Hematopoietic multipotent progenitor cell (in vitro differentiated cells): ENCODE results near the gene SLC13A2. TPM values are rescaled to one million over a fixed set of nuclear protein-coding genes. Genes with fewer than 3 reads are reported as not detected.
"Not testable (repeated sequence)": the region's sequence is repeated elsewhere in the genome, so short reads cannot be mapped to it uniquely, and the experiment has no call there.

ENCODE experiments used
- DNase-seq, 3 donors: peaks; one replicate each; pipeline ENCODE4 v3.0.0-alpha.2; 2011 to 2015; ENCODE audit warnings: low read depth in 2 of 3, low spot score in 2 of 3
- total RNA-seq: library from RNA; depleted of rRNA; stranded (reverse); fragments of >200 nt; gene quantifications from one replicate; pipeline ENCODE4 v1.2.3, GENCODE V29; 2012

SLC13A2 gene
- total RNA-seq, 1 donor, result not detected

DNA sequence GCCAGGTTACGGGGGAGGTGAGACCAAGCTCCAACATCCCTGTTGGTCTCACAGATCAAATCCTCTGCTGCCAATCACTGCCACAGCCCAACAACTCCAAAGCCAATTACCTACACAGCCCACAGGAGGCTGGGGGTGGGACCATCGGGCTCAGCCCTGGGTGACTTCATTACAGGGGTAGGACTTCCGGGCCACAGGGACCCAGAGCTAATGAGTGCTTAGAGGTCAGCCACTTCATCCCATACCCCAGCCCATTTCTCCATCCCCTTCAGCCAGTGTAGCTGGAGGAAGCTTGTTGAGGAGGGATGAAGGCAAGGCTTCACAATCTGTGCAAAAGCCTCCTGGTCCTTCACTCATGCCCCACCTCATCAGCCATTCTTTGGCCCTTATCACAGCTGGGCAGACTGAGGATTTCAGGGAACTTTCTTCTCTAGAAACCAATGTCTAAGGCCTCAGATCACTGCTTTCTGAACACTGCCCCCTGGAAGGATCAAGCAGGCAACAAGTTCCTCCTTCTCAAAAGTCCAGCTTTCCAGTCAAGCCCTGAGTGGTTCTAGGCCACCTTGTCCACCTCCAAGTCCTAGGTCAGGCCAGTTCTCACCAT is 38.5 kb downstream of the SLC13A2 start:
- no peak for DNase-seq

DNA sequence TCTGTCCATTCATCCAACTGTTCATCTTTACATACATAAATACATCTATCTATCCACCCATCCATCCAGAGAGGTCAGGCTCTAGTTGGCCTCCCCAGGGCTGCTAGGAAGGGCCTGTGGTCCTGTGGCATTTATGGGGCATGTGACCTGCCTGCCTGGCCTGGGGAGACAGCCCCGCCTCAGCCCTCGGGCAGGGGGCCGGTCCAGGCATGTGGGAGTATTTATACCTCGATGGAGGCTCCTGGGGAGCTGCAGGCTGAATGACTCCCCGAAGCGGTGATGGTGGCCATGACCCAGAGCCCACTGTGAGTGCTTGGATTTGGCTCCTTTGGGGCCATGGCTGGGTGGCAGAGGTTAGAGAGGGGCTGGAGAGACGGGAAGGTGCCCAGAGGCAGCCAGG is 40.0 kb downstream of the SLC13A2 start:
- DNase-seq, result no peak

DNA sequence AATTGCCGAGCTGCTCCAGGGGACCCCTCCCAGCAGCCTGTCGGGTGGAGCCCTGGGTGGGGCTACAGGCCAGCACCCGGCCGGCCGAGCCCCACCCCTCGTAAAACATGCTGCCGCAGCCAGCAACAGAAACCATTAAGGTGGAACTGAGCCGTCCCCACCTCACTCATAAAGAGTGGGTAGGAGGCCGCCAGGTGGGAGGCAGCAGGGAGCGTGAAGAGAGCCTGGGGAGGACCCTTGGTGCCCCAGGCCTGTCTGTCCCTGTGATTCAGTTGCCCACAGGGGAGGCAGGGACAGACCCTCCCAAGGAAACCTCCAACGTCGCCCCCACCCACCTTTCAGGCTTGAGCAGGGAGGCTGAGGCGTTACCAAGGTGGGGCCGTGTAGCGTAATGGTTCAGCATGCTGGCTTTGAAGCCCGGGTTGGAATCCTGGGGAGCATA is 41.1 kb downstream of the SLC13A2 start:
- DNase-seq, result no peak

DNA sequence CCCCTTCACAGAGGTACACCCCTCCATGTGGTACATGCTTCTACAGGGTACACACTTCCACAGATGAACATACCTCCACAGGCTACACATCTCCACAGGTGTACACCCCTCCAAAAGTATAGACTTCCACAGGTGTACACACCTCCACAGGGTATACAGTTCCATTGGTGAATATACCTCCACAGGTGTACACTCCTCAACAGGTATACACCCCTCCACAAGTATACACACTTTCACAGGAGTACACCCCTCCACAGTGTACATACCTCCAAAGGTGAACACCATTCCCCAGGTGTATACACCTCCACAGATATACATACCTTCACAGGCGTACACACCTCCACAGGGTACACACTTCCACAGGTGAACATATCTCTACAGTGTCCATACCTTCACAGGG is 42.1 kb downstream of the SLC13A2 start:
- no peak for DNase-seq

DNA sequence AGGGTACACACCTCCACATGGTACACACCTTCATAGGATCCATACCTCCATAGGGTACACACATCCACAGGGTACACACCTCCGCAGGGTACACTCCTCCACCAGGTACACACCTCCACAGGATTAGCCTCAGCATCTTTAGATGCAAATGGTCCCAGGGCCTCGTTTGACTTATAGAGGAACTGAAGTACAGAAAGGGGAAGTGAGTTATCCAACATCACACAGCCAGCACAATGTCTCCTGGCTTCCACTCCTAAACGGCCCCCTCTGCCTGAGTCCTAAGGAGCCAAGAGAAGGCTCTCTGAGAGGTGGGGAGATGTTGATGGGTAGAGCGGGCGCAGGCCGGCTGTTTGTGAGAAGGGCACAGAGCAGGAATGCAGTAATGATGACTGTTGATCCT is 44.7 kb downstream of the SLC13A2 start:
- peak in 2 of 3 donors; percentile 25 to 60 for DNase-seq

DNA sequence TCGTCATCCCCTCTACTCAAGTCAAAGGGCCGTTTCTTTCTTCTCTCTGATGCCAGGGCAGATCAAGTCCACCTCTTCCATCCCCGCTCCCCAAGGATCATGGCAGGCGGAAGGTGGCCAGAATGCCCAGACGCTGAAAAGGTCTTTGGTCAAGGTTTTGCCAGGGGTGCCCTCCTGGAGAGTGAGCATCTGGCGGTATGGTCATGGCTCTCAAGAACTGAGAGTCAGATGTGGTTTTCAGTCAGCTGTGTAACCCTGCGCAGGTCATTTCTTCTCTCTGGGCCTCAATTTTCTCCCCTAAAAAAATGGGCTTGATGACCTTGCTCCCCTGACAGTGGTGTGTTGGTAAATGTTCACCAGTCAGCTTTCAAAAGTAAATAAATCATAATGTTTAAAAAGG is 45.1 kb downstream of the SLC13A2 start:
- DNase-seq, result no peak

DNA sequence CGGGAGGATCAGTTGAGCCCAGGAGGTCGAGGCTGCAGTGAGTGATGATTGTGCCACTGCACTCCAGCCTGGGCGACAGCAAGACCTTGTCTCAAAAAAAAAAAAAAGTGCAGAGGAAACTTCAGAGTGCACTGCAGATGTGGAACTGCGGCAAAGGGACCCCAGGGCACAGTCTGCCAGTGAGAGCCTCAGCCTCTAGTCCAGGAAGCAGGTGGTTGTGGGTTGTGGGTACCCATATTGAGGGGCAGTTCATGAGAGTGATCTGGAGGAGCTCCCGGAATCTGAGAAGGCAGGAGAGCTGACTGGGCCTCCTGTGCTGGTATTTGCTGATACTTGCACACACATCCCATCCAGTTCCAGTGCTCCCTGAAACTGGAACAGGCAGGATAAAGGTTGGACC is 45.8 kb downstream of the SLC13A2 start:
- peak in 2 of 3 donors; percentile 93 to 98 for DNase-seq

DNA sequence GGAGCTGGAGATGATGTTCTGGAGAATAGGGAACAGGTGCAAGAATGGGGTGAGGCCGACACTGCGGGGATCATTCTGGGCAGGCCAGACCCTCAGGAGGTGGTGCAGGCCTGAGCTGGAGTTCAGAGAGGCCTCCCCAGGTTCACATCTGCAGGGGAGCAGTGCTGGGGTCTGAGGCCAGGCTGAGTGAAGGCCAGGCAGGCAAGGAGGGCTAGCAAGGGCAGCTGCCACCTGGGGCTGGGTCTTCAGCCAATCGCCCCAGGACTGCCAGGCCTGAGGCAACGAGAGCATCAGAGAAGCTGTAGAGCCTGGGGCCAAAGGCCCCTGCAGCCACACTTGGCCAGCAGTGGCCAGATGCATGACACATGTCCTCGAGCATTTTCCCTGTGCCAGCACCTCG is 47.2 kb downstream of the SLC13A2 start:
- no peak for DNase-seq

DNA sequence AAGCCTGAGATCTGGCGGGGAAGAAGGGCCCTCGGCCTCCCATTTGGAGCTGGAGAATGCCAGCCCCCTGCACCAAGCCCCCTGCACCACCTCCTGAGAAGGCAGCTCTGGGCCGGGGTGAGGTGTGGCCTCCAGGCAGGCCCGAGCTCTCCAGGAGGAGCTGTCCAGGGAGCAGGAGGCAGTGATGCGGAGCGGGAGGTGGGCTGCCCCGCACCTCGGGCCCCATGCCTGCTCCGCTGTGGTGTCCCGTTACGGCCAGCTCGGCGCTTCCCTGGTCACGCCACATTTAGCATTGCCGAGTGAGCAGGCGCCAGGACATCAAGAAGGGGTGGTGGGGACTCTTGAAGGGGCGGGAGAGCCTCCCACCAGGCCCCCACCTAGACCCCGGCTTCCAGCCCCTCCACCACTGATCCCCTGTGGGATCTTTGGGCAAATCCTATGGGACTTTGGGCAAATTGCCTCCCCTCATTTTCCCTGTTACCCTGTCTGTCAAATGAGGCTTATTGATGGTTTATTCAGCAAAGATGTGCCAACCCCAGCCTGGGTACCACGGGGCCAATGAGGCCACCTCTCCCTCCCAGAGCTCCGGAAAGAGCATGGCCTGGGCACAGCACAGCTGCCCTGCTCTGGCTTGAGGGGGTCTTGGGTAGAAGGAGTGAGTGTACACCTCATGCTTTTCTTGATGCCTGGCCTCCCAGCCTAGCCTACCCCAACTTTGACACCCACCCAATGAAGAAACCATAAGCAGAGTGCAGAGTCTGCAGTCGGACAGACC is 48.1 kb downstream of the SLC13A2 start:
- no peak for DNase-seq

DNA sequence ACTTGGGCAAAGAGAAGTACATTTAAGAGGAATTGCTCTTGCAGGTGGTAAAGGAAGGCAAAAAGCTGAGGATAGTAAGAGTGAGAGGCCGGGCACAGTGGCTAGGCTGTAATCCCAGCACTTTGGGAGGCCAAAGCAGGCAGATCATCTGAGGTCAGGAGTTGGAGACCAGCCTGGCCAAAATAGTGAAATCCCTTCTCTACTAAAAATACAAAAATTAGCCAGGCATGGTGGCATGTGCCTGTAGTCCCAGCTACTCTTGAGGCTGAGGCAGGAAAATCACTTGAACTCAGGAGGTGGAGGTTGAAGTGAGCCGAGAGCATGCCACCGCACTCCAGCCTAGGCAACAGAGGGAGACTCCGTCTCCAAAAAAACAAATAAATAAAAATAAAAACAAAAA is 48.8 kb downstream of the SLC13A2 start:
- not testable (repeated sequence) for DNase-seq

DNA sequence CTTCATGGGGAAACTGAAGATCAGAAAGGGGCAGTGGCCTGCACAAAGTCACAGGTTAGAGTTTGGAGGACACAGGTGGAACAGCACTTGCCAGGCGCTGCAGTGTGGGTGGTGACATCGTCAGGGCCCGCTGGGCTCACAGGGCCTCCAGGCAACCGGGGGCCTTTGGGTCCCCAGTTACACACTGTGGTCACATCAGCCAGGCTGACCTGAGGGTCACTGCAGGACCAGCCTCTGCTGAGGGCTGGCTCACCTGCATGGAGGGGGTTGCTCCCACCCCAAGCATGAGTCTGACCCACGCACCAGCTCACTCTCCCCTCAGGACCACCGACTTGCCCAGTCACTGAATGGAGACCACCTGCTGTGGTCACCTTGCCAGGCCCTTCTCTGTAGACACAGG is 49.7 kb downstream of the SLC13A2 start:
- no peak for DNase-seq

DNA sequence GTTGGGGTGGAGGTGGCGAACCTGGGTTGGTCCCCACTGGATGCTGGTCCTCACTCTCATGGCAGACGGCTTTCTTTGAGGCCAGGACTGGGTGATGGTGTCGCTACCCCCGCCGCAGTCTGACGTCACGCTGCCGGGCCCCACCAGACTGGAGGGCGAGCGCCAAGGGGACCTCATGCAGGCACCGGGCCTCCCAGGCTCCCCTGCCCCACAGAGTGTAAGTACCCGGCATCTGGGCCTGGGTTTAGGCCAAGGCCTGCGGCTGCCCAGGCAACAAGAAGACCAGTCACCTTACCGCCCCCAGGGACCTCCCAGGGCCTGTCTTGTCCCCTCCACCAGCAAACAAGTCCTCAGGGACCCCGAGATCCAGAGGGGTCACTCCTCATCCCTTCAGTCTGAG is 50.4 kb downstream of the SLC13A2 start:
- no peak for DNase-seq

DNA sequence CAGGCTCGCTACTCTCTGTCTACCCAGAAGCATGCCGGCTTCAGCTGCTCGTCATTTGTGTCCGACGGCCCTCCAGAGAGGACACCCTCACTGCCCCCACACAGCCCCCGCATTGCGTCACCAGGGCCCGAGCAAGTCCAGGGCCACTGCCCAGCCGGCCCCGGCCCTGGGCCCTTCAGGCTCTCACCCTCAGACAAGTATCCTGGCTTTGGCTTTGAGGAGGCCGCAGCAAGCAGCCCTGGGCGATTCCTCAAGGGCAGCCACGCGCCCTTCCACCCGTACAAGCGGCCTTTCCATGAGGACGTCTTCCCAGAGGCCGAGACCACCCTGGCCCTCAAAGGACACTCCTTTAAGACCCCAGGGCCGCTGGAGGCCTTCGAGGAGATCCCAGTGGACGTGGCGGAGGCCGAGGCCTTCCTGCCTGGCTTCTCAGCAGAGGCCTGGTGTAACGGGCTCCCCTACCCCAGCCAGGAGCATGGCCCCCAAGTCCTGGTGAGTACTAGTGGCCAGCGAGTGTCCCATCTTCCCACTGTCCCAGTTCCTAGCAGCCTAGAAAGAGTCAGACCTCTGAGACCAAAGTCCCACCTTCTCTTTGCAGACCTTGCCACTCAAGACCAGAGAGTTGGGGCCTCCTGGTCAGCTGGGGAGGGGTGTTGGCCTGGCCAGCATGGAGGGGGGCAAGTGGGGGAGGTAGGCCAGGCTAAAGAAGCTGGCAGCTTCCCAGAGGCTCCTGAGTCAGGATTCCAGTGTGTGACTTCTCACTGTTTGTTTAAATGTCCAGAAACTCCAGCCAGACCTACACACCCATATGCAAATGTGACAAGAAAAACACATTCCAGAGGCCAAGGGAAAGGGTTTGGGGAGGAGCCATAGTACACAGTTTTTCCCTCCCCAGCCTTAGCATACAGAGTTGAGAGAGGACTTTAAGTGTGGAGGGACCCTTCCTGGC is 51.3 kb downstream of the SLC13A2 start:
- DNase-seq, result no peak

DNA sequence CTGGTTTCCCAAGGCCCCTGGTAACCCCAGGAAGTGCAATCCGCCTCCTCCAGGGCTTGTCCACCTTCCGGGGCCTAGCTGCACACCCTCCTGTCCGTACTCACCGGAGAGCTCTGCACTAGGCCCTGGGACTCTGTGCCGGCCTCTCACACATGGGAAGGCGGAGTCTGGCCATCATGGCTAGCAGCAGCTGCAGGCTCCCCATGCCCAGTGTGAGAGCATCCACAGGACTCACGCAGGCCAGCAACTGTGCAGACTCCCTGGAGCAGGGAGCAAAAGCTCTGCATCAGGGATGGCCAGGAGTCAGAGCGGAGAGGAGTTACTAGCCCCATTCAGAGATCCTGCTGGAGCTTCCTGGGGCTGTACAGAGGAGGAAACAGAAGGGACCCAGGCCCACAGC is 52.9 kb downstream of the SLC13A2 start:
- no peak for DNase-seq

DNA sequence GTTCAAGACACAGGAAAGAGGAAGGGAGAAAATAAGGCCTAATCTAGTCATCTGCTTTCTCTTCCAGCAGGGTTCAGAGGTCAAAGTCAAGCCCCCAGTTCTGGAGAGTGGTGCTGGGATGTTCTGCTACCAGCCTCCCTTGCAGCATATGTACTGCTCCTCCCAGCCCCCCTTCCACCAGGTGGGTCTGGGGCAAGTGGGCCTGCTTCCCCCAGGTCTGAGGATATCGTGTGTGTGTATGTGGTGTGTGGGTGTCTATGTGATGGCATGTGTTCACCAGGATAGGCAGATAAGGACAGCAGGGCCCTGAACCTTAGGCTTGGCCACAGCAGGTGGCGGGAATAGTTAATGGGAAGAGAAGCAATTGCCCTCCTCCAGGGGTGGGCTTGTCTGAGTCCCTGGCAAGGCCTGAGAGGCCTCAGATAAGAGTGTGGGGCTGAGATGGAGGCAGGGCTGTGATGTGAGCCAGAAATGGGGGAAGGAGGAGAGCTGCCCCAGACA is 53.8 kb downstream of the SLC13A2 start:
- peak in 2 of 3 donors; percentile 32 to 40 for DNase-seq

DNA sequence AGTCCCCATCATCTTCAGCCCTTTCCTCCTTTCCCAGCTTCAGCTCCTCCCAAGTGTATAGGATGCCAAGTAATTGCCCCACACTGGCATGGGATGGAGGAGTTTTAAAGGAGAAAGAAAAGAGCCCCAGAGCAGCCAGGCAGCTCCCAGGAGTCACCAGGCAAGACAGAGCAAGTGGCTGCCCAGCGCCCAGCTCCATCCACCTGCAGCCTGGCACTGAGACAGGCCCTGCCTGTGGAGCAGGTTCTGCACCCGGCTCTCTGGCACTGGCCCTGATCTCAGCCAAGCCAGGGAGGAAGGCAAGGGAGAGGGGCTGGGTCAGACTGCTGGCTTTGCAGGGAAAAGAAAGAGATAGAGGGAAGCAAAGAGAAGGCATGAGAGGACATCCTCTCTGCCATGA is 54.4 kb downstream of the SLC13A2 start:
- no peak for DNase-seq

DNA sequence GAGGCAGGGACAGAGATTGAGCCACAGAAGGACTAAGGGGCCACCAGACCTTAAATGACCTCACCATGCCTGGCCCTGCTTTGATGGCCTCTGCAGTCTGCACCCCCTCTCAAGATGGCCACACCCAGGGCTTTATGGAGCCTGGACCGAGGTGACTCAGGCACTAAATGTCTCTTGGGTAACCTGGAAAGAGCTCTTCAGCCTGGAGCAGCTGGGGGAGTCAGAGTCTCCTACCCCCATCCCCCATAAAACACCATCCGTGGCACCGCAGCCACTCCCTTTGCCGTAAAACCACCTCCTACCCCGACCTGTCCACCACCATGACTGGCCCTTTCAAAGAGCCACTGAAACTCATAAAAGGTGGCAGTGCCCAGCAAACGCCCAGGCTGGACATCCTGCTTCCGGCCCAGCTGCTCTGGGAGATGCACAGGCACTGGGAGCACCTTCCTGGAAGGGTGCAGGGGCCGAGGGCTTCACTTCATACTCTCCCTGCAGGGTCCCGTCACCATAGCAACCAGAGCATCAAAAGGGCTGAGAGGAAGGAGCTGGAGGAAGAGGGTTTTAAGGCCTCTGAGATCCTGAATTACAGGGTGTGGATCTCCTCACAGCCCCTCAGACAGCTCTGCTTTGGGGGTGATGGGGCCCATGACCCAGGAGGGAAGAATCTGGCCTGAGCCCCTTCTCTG is 55.0 kb downstream of the SLC13A2 start:
- no peak for DNase-seq

DNA sequence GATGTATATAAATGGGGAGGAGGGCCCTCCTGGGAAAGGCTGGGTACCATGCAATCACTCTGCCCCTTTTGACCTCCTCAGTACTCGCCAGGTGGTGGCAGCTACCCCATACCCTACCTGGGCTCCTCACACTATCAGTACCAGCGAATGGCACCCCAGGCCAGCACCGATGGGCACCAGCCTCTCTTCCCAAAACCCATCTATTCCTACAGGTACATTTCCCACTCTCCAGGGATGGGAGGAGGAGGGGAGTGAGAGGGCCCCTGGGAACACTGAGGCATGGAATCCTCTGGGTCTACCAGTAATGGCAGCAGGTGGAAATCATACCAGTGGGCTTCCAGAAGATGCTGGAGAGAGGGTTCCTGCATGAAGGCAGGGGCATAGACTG is 55.6 kb downstream of the SLC13A2 start:
- no peak for DNase-seq

DNA sequence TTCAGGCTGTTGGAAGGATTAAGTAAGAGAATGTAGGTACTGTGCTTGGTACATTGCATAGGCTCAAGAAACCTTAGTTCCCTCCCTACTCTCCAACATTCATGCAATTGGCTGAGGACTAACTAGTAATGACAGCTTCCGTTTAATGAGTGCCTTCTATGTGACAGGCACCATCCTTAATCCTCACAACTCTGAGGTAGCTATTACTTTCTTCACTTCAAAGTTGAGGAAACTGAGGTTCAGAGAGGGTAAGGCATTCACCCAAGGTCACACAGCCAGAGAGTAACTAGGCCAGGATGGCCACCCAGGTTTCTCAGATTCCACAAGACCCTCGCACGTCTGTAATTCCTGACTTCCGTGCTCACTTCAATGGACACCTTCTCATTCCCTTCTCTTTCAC is 56.8 kb downstream of the SLC13A2 start:
- DNase-seq, result no peak

DNA sequence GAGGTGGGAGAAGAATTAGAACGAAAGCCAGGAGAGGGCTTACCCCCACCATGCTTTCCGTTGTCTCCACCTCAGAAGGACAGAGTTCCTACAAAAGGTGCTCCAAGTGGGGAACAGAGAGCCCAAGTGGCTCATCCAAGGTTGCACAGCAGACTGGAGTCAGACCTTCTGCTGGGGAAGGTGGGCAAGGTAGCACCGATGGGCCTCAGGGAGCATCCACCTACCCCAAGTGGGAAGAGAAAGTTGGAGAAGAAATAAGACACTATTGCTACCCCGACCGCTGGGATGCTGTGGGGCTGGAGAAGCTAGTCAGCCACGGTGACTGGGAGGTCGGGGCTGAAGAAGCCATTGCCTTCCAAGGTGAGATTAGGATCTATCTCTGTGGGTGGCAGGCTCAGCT is 57.5 kb downstream of the SLC13A2 start:
- DNase-seq, result no peak
